B cell (primary cell): ENCODE measurements around the gene PHTF2.

ENCODE experiments used
- EZH2 ChIP-seq: IDR thresholded peaks from 2 replicates; pipeline ENCODE4 v1.6.1; 2012; ENCODE audit warnings: borderline replicate concordance, low read depth, mild to moderate bottlenecking, moderate library complexity, low read length; ENCODE audit not compliant: insufficient read depth, poor library complexity, severe bottlenecking
- TF ChIP-seq, protein P1 (sequence below): fragments of 200-600 bp; IDR thresholded peaks from one replicate; pipeline ENCODE4 v1.8.0; 2022; ENCODE audit warnings: antibody characterized with exemption, mild to moderate bottlenecking

DNA sequence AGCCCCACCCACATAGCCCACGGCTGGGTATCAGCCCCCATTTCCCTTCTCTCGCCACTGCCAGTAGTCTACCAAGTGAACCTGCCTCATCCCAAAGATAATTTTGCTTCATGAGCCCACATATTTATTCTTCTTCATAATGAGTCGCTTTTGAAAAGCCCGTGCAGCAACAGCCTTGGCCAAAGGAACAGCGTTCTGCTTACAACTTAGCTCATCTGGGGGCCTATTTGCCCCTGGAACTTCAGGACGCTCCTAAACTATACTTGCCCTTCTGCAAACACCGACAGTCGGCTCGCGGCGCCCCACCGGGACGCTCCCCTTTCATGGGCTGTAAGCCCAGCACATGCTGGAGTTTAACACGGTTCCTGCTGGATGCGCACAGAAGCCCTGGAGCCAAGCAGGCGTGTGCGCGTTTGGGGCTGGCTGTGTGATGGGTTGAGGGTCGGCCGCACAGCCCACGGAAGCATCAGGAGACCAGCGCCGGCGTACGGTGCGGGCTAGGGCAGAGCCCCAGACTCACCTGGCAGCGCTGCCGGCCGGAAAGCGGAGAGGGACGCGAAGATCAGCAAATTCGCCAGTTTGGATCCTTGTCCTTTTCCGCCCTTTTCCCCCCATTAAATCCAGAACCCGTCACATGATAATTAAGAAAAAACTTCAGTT lies 709 bp upstream of the PHTF2 start:
- TF ChIP-seq, protein P1, sequence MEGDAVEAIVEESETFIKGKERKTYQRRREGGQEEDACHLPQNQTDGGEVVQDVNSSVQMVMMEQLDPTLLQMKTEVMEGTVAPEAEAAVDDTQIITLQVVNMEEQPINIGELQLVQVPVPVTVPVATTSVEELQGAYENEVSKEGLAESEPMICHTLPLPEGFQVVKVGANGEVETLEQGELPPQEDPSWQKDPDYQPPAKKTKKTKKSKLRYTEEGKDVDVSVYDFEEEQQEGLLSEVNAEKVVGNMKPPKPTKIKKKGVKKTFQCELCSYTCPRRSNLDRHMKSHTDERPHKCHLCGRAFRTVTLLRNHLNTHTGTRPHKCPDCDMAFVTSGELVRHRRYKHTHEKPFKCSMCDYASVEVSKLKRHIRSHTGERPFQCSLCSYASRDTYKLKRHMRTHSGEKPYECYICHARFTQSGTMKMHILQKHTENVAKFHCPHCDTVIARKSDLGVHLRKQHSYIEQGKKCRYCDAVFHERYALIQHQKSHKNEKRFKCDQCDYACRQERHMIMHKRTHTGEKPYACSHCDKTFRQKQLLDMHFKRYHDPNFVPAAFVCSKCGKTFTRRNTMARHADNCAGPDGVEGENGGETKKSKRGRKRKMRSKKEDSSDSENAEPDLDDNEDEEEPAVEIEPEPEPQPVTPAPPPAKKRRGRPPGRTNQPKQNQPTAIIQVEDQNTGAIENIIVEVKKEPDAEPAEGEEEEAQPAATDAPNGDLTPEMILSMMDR = no peak
- TF ChIP-seq EZH2 = no peak
